Thyroid gland (tissue), 4 donors: Measurements from ENCODE around the gene ITGAD.

Experiments
- POLR2A ChIP-seq, 2 donors: fragments of 450-650 bp; IDR thresholded peaks; one replicate each; pipeline ENCODE4 v1.6.1; 2017; ENCODE audit warnings: antibody characterized with exemption in 2 of 2, mild to moderate bottlenecking in 2 of 2, moderate library complexity in 1 of 2
- TF ChIP-seq, protein P1 (sequence below), 6 experiments: fragments of 200-600 bp in 3 of 6; fragments of 450-650 bp in 3 of 6; sonication (generic) in 3 of 6; IDR thresholded peaks; one replicate each; pipeline ENCODE4 v1.5.1; 2016 to 2019; ENCODE audit warnings: antibody characterized with exemption in 6 of 6, mild to moderate bottlenecking in 2 of 6, inconsistent platforms in 1 of 6, moderate library complexity in 1 of 6

DNA sequence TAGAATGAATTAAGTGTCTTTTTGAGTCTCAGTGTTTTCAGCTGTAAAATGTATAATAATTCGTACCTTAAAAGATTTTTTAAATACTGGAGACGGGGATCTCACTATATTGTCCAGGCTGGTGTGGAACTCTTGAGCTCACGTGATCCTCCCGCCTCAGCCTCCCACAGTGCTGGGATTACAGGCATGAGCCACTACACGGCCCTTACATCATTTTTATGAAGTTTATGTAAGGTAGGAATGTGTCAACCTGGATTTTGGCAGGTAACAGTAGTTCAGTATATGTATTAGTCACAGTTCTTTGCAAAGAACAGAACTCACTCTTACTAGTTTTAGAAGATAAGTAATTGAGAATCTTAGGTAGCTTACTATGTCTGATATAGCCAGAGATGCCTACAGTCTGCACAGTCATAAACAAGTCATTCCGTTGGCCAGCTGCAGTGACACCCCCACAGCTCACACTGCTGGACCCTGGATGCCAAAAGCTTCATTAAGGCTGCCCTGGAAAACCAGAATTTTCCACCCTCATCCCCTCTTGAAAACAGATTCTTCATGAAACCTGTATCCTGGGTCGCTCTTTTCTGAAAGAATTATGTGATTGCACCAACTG is 35.6 kb downstream of the ITGAD start:
- TF ChIP-seq, protein P1, sequence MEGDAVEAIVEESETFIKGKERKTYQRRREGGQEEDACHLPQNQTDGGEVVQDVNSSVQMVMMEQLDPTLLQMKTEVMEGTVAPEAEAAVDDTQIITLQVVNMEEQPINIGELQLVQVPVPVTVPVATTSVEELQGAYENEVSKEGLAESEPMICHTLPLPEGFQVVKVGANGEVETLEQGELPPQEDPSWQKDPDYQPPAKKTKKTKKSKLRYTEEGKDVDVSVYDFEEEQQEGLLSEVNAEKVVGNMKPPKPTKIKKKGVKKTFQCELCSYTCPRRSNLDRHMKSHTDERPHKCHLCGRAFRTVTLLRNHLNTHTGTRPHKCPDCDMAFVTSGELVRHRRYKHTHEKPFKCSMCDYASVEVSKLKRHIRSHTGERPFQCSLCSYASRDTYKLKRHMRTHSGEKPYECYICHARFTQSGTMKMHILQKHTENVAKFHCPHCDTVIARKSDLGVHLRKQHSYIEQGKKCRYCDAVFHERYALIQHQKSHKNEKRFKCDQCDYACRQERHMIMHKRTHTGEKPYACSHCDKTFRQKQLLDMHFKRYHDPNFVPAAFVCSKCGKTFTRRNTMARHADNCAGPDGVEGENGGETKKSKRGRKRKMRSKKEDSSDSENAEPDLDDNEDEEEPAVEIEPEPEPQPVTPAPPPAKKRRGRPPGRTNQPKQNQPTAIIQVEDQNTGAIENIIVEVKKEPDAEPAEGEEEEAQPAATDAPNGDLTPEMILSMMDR (IDR thresholded peaks at IDR 0.05) = no peak
- TF ChIP-seq POLR2A (IDR thresholded peaks at IDR 0.05) = no peak
